Measurements from ENCODE around the gene SMIM35.

SMIM35 gene

GRCh38 chr11:117970400-117971024 lies 116.3 kb downstream of the SMIM35 start:
- H4K8ac ChIP-seq (ENCODE audit: low read depth, low read length) = no peak overlapping the region
- no peaks in the 10 kb centered on the region for H3K4me1 ChIP-seq (ENCODE audit: control insufficient read depth in 1 of 2, insufficient read depth in 2 of 2, low read length in 2 of 2)
- no peak overlapping the region for H3K14ac ChIP-seq (ENCODE audit: low read length)
- no peak overlapping the region for H3K4ac ChIP-seq (ENCODE audit: low read depth, low read length)
- H3K18ac ChIP-seq (ENCODE audit: low read length) = no peak overlapping the region
- H3K79me2 ChIP-seq (ENCODE audit: control insufficient read depth, insufficient read depth, low read length, poor library complexity) = no peaks in the 10 kb centered on the region
- no CpG with 5 or more reads among the region's 4 CpGs for WGBS (ENCODE audit: extremely low coverage, insufficient coverage, insufficient read length)
- H3K36me3 ChIP-seq (ENCODE audit: control insufficient read depth in 1 of 2, insufficient read depth in 2 of 2, low read length in 2 of 2) = no peaks in the 10 kb centered on the region
- no peak overlapping the region for H3K9ac ChIP-seq (ENCODE audit: low read length)
- no peak overlapping the region for H4K91ac ChIP-seq (ENCODE audit: low read depth, low read length)
- no peak overlapping the region for H2BK120ac ChIP-seq (ENCODE audit: insufficient read depth, low read length, poor library complexity)
- DNase-seq = no peak
- no peak overlapping the region for H3K23ac ChIP-seq (ENCODE audit: low read length)
- no peak overlapping the region for H2AFZ ChIP-seq (ENCODE audit: insufficient read depth, low read length, poor library complexity)
- no peaks in the 10 kb centered on the region for H3K27me3 ChIP-seq (ENCODE audit: insufficient read depth, low read length)
- H3K9me3 ChIP-seq (ENCODE audit: insufficient read depth, low read depth, low read length) = no peaks in the 10 kb centered on the region
- no peak overlapping the region for H3K4me2 ChIP-seq (ENCODE audit: low read length)
- no peak overlapping the region for H4K12ac ChIP-seq (ENCODE audit: low read depth, low read length)
- H2BK12ac ChIP-seq (ENCODE audit: low read length) = no peak overlapping the region
- no peak overlapping the region for H2AK5ac ChIP-seq (ENCODE audit: low read length)
- no peak overlapping the region for H2BK5ac ChIP-seq (ENCODE audit: low read depth, low read length, poor library complexity)
- H3K79me1 ChIP-seq (ENCODE audit: low read length) = no peaks in the 10 kb centered on the region
- no peak overlapping the region for H3K27ac ChIP-seq (ENCODE audit: low read depth, low read length)
- no peak overlapping the region for H3K4me3 ChIP-seq (ENCODE audit: low read depth, low read length)

- Histone ChIP-seq H3K79me2 (ENCODE audit: control insufficient read depth, insufficient read depth, low read length, poor library complexity) (no peaks in the 10 kb centered on the region), H3K9ac (ENCODE audit: low read length) (no peak overlapping the region), H3K27ac (ENCODE audit: low read depth, low read length) (no peak overlapping the region), H3K27me3 (ENCODE audit: insufficient read depth, low read length) (no peaks in the 10 kb centered on the region), H4K8ac (ENCODE audit: low read depth, low read length) (no peak overlapping the region), H2BK120ac (ENCODE audit: insufficient read depth, low read length, poor library complexity) (no peak overlapping the region), H2AFZ (ENCODE audit: insufficient read depth, low read length, poor library complexity) (no peak overlapping the region), H3K18ac (ENCODE audit: low read length) (no peak overlapping the region), H2AK5ac (ENCODE audit: low read length) (no peak overlapping the region), H4K91ac (ENCODE audit: low read depth, low read length) (no peak overlapping the region), H3K4me2 (ENCODE audit: low read length) (no peak overlapping the region), H3K23ac (ENCODE audit: low read length) (no peak overlapping the region), H3K9me3 (ENCODE audit: insufficient read depth, low read depth, low read length) (no peaks in the 10 kb centered on the region), H3K36me3 (ENCODE audit: control insufficient read depth in 1 of 2, insufficient read depth in 2 of 2, low read length in 2 of 2) (no peaks in the 10 kb centered on the region), H3K4me3 (ENCODE audit: low read depth, low read length) (no peak overlapping the region), H3K4ac (ENCODE audit: low read depth, low read length) (no peak overlapping the region), H3K79me1 (ENCODE audit: low read length) (no peaks in the 10 kb centered on the region), H3K4me1 (ENCODE audit: control insufficient read depth in 1 of 2, insufficient read depth in 2 of 2, low read length in 2 of 2) (no peaks in the 10 kb centered on the region), H4K12ac (ENCODE audit: low read depth, low read length) (no peak overlapping the region), H2BK5ac (ENCODE audit: low read depth, low read length, poor library complexity) (no peak overlapping the region), H3K14ac (ENCODE audit: low read length) (no peak overlapping the region), H2BK12ac (ENCODE audit: low read length) (no peak overlapping the region)
- DNase-seq = no peak
- no CpG with 5 or more reads among the region's 5 CpGs for WGBS (ENCODE audit: extremely low coverage, insufficient coverage, insufficient read length)
Measured at GRCh38 chr11:117969160-117969991, 117.4 kb downstream of the SMIM35 start.

- no peaks in the 10 kb centered on the region for H3K9me3 ChIP-seq (ENCODE audit: insufficient read depth, low read depth, low read length)
- H2AK5ac ChIP-seq (ENCODE audit: low read length) = no peak overlapping the region
- no peaks in the 10 kb centered on the region for H3K79me2 ChIP-seq (ENCODE audit: control insufficient read depth, insufficient read depth, low read length, poor library complexity)
- no peak overlapping the region for H3K4me2 ChIP-seq (ENCODE audit: low read length)
- WGBS (ENCODE audit: extremely low coverage, insufficient coverage, insufficient read length) = no CpG with 5 or more reads among the region's 8 CpGs
- no peak overlapping the region for H2BK5ac ChIP-seq (ENCODE audit: low read depth, low read length, poor library complexity)
- H3K4me3 ChIP-seq (ENCODE audit: low read depth, low read length) = no peak overlapping the region
- no peak overlapping the region for H3K27ac ChIP-seq (ENCODE audit: low read depth, low read length)
- H3K27me3 ChIP-seq (ENCODE audit: insufficient read depth, low read length) = no peaks in the 10 kb centered on the region
- H3K4ac ChIP-seq (ENCODE audit: low read depth, low read length) = no peak overlapping the region
- no peak overlapping the region for H2BK12ac ChIP-seq (ENCODE audit: low read length)
- no peaks in the 10 kb centered on the region for H3K4me1 ChIP-seq (ENCODE audit: control insufficient read depth in 1 of 2, insufficient read depth in 2 of 2, low read length in 2 of 2)
- DNase-seq = no peak
- peak overlapping the region; percentile 52 for H3K9ac ChIP-seq (ENCODE audit: low read length)
- H4K91ac ChIP-seq (ENCODE audit: low read depth, low read length) = no peak overlapping the region
- no peaks in the 10 kb centered on the region for H3K36me3 ChIP-seq (ENCODE audit: control insufficient read depth in 1 of 2, insufficient read depth in 2 of 2, low read length in 2 of 2)
- no peak overlapping the region for H4K12ac ChIP-seq (ENCODE audit: low read depth, low read length)
- no peak overlapping the region for H2AFZ ChIP-seq (ENCODE audit: insufficient read depth, low read length, poor library complexity)
- no peak overlapping the region for H3K14ac ChIP-seq (ENCODE audit: low read length)
- no peak overlapping the region for H3K18ac ChIP-seq (ENCODE audit: low read length)
- H2BK120ac ChIP-seq (ENCODE audit: insufficient read depth, low read length, poor library complexity) = no peak overlapping the region
- no peak overlapping the region for H4K8ac ChIP-seq (ENCODE audit: low read depth, low read length)
- H3K23ac ChIP-seq (ENCODE audit: low read length) = peak overlapping the region; percentile 86
- H3K79me1 ChIP-seq (ENCODE audit: low read length) = no peaks in the 10 kb centered on the region
Measured at GRCh38 chr11:117966908-117967307, 119.9 kb downstream of the SMIM35 start.

GRCh38 chr11:117962826-117963225 lies 123.9 kb downstream of the SMIM35 start:
- no peak for DNase-seq
- no peak overlapping the region for H4K8ac ChIP-seq (ENCODE audit: low read depth, low read length)
- H4K91ac ChIP-seq (ENCODE audit: low read depth, low read length) = no peak overlapping the region
- no peak overlapping the region for H3K23ac ChIP-seq (ENCODE audit: low read length)
- no peaks in the 10 kb centered on the region for H3K79me2 ChIP-seq (ENCODE audit: control insufficient read depth, insufficient read depth, low read length, poor library complexity)
- no peaks in the 10 kb centered on the region for H3K36me3 ChIP-seq (ENCODE audit: control insufficient read depth in 1 of 2, insufficient read depth in 2 of 2, low read length in 2 of 2)
- no peak overlapping the region for H3K27ac ChIP-seq (ENCODE audit: low read depth, low read length)
- no peak overlapping the region for H2BK5ac ChIP-seq (ENCODE audit: low read depth, low read length, poor library complexity)
- no peaks in the 10 kb centered on the region for H3K4me1 ChIP-seq (ENCODE audit: control insufficient read depth in 1 of 2, insufficient read depth in 2 of 2, low read length in 2 of 2)
- no peaks in the 10 kb centered on the region for H3K79me1 ChIP-seq (ENCODE audit: low read length)
- H3K14ac ChIP-seq (ENCODE audit: low read length) = no peak overlapping the region
- no CpG with 5 or more reads among the region's 3 CpGs for WGBS (ENCODE audit: extremely low coverage, insufficient coverage, insufficient read length)
- no peak overlapping the region for H2BK12ac ChIP-seq (ENCODE audit: low read length)
- no peak overlapping the region for H3K9ac ChIP-seq (ENCODE audit: low read length)
- H2BK120ac ChIP-seq (ENCODE audit: insufficient read depth, low read length, poor library complexity) = no peak overlapping the region
- no peaks in the 10 kb centered on the region for H3K9me3 ChIP-seq (ENCODE audit: insufficient read depth, low read depth, low read length)
- H4K12ac ChIP-seq (ENCODE audit: low read depth, low read length) = no peak overlapping the region
- H3K4ac ChIP-seq (ENCODE audit: low read depth, low read length) = no peak overlapping the region
- H2AFZ ChIP-seq (ENCODE audit: insufficient read depth, low read length, poor library complexity) = no peak overlapping the region
- no peak overlapping the region for H3K18ac ChIP-seq (ENCODE audit: low read length)
- no peak overlapping the region for H2AK5ac ChIP-seq (ENCODE audit: low read length)
- H3K4me3 ChIP-seq (ENCODE audit: low read depth, low read length) = no peak overlapping the region
- no peak overlapping the region for H3K4me2 ChIP-seq (ENCODE audit: low read length)
- no peaks in the 10 kb centered on the region for H3K27me3 ChIP-seq (ENCODE audit: insufficient read depth, low read length)
